PFSK-1 (cell line): Measurements from ENCODE around the gene PRELID3B.

ENCODE experiments used
- POLR2AphosphoS5 ChIP-seq: IDR thresholded peaks from 2 replicates; pipeline ENCODE4 v1.6.1; 2012; ENCODE audit warnings: low read depth, mild to moderate bottlenecking, control low read depth, low read length, moderate library complexity
- TAF1 ChIP-seq: IDR thresholded peaks from 2 replicates; pipeline ENCODE4 v1.6.1; 2012; ENCODE audit warnings: low read length, control low read depth, borderline replicate concordance; ENCODE audit not compliant: insufficient read depth
- TF ChIP-seq, protein P1 (sequence below), 2 experiments: IDR thresholded peaks; 2 replicates each; pipeline versions ENCODE4 v1.6.1 to v1.8.0; 2011 to 2012; ENCODE audit warnings: low read depth in 2 of 2, low read length in 2 of 2, control low read depth in 1 of 2, inconsistent platforms in 1 of 2, mild to moderate bottlenecking in 1 of 2, moderate library complexity in 1 of 2; ENCODE audit not compliant: insufficient read depth in 1 of 2

DNA sequence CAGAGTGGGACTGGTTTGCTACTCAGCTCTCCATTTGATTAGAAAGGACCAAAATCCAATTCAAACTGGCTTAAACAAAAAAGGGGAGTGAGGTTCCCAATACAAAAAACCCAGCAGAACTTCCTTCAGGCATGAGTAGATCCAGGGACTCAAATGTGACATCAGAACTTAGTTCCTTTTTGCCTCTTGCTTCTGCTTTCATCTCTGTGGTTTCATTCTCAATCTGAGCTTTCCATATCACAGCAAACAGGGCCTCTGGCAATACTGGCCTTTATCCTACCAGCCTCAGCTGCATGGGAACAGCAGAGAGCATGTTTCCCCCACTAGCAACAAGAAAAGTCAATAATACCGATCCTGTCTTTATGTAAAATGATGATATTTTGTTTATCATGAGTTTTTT, 28.6 kb upstream of the PRELID3B start:
- TF ChIP-seq, protein P1, sequence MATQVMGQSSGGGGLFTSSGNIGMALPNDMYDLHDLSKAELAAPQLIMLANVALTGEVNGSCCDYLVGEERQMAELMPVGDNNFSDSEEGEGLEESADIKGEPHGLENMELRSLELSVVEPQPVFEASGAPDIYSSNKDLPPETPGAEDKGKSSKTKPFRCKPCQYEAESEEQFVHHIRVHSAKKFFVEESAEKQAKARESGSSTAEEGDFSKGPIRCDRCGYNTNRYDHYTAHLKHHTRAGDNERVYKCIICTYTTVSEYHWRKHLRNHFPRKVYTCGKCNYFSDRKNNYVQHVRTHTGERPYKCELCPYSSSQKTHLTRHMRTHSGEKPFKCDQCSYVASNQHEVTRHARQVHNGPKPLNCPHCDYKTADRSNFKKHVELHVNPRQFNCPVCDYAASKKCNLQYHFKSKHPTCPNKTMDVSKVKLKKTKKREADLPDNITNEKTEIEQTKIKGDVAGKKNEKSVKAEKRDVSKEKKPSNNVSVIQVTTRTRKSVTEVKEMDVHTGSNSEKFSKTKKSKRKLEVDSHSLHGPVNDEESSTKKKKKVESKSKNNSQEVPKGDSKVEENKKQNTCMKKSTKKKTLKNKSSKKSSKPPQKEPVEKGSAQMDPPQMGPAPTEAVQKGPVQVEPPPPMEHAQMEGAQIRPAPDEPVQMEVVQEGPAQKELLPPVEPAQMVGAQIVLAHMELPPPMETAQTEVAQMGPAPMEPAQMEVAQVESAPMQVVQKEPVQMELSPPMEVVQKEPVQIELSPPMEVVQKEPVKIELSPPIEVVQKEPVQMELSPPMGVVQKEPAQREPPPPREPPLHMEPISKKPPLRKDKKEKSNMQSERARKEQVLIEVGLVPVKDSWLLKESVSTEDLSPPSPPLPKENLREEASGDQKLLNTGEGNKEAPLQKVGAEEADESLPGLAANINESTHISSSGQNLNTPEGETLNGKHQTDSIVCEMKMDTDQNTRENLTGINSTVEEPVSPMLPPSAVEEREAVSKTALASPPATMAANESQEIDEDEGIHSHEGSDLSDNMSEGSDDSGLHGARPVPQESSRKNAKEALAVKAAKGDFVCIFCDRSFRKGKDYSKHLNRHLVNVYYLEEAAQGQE (IDR thresholded peaks at IDR 0.05; ENCODE audit: insufficient read depth in 1 of 2, low read depth in 2 of 2, low read length in 2 of 2), result no peak
- TF ChIP-seq TAF1, result no peak
- TF ChIP-seq POLR2AphosphoS5, result no peak
